Kidney epithelial cell (primary cell): ENCODE measurements around the gene TWIST2. TPM values are rescaled to one million over a fixed set of nuclear protein-coding genes. Genes with fewer than 3 reads are reported as not detected.

Experiments
- DNase-seq: peaks from one replicate; pipeline ENCODE4 v3.0.0-alpha.2; 2010; ENCODE audit warnings: low read depth
- H3K27me3 ChIP-seq: 2 replicates; pipeline ENCODE4 v1.6.0; 2011; ENCODE audit warnings: low read length; ENCODE audit not compliant: control insufficient read depth, insufficient read depth
- H3K36me3 ChIP-seq: 2 replicates; pipeline ENCODE4 v1.5.1; 2011; ENCODE audit warnings: low read length; ENCODE audit not compliant: control insufficient read depth, insufficient read depth
- H3K4me3 ChIP-seq: 2 replicates; pipeline ENCODE4 v1.5.1; 2011; ENCODE audit warnings: low read depth, mild to moderate bottlenecking, control low read depth, low read length
- total RNA-seq: library from RNA; depleted of rRNA; stranded (reverse); fragments of >200 nt; gene quantifications from 2 replicates; pipeline ENCODE4 v1.2.3, GENCODE V29; 2015
- TF ChIP-seq, protein P1 (sequence below): IDR thresholded peaks from 2 replicates; pipeline ENCODE4 v1.5.1; 2011; ENCODE audit warnings: mild to moderate bottlenecking, moderate library complexity, low read length, control low read depth, inconsistent platforms; ENCODE audit not compliant: insufficient read depth, poor library complexity, severe bottlenecking

Gene TWIST2
- total RNA-seq, 1 donor from 2014 or later, result 1.8 TPM

DNA sequence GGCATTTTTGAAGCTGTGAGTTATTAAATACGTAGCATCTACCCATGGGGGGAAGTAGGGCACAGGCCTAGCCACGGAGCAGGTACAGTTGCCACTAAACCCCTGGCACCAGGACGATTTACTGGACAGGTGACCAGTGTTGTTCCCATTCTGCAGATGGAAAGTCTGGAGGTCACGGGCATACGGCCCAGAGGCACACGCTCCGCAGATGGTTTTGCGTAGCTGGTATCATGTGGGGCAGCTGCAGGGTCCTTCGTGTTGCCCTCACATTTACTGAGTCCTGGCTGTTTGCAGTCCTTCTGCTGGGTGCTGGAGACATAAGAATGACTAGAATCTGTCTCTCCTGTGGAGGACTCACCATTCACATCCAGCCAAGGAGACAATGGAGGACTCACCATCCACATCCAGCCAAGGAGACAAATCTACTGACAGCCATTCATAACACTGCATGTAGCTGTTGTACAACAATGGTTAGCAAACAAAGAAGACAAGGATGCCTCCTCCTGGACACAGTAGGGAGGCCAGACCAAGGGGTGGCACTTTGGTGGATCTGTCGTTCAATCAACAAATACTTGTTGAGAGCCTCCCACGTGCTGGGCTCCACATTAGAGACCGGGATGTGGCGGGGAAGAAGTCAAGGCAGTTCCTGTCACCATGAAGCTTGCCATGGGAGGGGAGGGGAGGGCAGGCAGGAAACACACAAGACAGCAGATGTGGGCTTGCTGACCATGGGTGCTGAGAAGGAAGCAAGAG is 24.9 kb downstream of the TWIST2 start:
- TF ChIP-seq, protein P1, sequence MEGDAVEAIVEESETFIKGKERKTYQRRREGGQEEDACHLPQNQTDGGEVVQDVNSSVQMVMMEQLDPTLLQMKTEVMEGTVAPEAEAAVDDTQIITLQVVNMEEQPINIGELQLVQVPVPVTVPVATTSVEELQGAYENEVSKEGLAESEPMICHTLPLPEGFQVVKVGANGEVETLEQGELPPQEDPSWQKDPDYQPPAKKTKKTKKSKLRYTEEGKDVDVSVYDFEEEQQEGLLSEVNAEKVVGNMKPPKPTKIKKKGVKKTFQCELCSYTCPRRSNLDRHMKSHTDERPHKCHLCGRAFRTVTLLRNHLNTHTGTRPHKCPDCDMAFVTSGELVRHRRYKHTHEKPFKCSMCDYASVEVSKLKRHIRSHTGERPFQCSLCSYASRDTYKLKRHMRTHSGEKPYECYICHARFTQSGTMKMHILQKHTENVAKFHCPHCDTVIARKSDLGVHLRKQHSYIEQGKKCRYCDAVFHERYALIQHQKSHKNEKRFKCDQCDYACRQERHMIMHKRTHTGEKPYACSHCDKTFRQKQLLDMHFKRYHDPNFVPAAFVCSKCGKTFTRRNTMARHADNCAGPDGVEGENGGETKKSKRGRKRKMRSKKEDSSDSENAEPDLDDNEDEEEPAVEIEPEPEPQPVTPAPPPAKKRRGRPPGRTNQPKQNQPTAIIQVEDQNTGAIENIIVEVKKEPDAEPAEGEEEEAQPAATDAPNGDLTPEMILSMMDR, result no peak
- Histone ChIP-seq H3K27me3 (no peaks in the 10 kb centered on the region), H3K36me3 (no peaks in the 10 kb centered on the region), H3K4me3 (no peak overlapping the region)
- DNase-seq, result no peak

- Histone ChIP-seq H3K36me3 (no peaks in the 10 kb centered on the region), H3K27me3 (no peaks in the 10 kb centered on the region), H3K4me3 (no peak overlapping the region)
- no peak for DNase-seq
- TF ChIP-seq, protein P1, result no peak
Observed at GRCh38 chr2:238873381-238873801, 25.5 kb downstream of the TWIST2 start.

DNA sequence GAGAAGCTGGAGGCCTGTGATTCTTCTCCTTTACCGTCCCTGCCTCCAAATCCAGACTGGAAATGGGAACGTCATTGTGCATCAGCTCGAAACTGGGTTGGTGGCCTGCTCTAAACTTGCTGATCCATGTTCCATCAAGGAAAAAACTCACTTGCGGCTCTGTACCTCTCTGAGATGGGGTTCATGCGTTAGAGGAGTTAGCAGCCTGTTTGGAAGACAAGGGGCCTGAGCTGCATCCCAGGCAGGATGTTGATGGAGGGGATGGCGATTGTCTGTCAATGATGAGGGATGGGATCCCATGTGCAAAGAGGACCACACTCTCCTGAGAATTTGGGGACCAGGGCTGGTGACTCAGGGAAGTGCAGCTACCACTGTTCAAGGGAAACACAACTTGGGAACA is 26.0 kb downstream of the TWIST2 start:
- no peak for DNase-seq
- Histone ChIP-seq H3K4me3 (no peak overlapping the region), H3K36me3 (no peaks in the 10 kb centered on the region), H3K27me3 (no peaks in the 10 kb centered on the region)
- TF ChIP-seq, protein P1, result no peak

- no peak for DNase-seq
Observed at GRCh38 chr2:238874330-238875050, 26.6 kb downstream of the TWIST2 start.

DNA sequence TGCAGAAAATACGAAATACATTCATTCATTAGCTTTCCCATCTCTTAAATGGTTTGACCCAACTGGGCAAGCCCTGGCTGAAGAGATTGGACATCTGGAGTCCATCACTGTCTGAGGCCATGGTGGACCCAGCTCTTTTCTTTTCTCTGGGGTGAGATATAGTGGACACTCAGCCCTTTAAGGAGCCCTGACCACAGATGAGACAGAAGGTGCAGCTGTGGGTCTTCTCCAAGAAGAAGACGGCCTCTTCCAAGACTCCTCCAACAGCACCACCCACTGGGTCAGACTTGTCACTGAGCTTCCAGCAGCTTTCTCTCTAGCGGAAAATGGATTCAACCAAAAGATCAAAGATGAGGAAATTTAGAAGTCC is 27.2 kb downstream of the TWIST2 start:
- Histone ChIP-seq H3K36me3 (no peaks in the 10 kb centered on the region), H3K27me3 (no peaks in the 10 kb centered on the region), H3K4me3 (no peak overlapping the region)
- no peak for DNase-seq
- TF ChIP-seq, protein P1, result peak; percentile 10

More at GRCh38 chr2:238874330-238875050, 26.6 kb downstream of the TWIST2 start:
- H3K36me3 ChIP-seq, result no peaks in the 10 kb centered on the region
- TF ChIP-seq, protein P1, result no peak
- H3K4me3 ChIP-seq, result no peak overlapping the region
- H3K27me3 ChIP-seq, result no peaks in the 10 kb centered on the region
